Non-pigmented ciliary epithelial cell (primary cell): ENCODE data around the gene ATP10A.

Experiments used
- DNase-seq: peaks from one replicate; pipeline ENCODE4 v3.0.0-alpha.2; 2010; ENCODE audit warnings: low read depth

ATP10A gene, protein sequence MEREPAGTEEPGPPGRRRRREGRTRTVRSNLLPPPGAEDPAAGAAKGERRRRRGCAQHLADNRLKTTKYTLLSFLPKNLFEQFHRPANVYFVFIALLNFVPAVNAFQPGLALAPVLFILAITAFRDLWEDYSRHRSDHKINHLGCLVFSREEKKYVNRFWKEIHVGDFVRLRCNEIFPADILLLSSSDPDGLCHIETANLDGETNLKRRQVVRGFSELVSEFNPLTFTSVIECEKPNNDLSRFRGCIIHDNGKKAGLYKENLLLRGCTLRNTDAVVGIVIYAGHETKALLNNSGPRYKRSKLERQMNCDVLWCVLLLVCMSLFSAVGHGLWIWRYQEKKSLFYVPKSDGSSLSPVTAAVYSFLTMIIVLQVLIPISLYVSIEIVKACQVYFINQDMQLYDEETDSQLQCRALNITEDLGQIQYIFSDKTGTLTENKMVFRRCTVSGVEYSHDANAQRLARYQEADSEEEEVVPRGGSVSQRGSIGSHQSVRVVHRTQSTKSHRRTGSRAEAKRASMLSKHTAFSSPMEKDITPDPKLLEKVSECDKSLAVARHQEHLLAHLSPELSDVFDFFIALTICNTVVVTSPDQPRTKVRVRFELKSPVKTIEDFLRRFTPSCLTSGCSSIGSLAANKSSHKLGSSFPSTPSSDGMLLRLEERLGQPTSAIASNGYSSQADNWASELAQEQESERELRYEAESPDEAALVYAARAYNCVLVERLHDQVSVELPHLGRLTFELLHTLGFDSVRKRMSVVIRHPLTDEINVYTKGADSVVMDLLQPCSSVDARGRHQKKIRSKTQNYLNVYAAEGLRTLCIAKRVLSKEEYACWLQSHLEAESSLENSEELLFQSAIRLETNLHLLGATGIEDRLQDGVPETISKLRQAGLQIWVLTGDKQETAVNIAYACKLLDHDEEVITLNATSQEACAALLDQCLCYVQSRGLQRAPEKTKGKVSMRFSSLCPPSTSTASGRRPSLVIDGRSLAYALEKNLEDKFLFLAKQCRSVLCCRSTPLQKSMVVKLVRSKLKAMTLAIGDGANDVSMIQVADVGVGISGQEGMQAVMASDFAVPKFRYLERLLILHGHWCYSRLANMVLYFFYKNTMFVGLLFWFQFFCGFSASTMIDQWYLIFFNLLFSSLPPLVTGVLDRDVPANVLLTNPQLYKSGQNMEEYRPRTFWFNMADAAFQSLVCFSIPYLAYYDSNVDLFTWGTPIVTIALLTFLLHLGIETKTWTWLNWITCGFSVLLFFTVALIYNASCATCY (N-terminal part only)

DNA sequence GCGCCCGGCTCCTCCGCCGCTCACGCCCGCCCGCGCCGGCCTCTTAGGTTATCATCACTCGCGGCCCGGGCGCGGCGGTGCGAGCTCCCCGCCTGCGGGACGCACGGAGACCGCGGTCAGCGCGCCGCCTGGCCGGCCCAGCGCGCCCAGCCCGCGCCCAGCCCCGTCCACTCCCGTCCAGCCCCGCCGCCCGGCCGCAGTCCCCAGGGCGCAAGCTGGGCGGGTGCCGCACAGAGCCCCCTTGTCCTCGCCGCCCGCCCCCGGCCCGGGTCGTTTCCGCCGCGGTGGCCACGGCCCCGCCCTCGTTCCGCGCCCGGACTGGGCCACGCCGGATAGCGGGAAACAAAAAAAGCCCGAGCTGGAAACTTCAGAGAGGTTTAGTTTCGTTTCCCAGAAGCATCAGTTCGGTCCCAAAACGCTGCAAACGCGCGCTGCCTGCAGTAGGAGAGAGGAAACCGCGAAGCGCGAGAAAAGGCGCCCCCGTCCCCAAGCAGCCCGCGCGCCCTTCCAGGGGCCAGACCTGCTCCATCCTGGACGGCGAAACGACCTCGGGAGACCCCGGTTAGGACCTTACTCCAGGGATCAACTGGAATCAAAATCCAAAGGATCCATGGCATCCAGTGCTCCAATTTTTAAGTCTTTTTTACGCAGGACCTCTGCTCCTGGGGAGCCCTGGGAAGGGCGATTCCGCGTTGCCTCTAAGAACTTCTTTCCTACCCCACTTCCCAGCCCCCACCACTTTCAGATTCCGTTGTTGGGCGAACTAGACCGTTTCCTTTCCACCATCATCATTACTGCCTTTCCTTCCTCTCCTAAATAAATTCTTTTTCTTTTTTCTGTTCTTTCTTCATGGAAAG is at the start of gene ATP10A:
Gene ATP10A, minus strand, starts transcription at position 217 of the 857 bp plus-strand sequence. CDS start 231 bp downstream, outside the sequence.
- DNase-seq: no peak

DNA sequence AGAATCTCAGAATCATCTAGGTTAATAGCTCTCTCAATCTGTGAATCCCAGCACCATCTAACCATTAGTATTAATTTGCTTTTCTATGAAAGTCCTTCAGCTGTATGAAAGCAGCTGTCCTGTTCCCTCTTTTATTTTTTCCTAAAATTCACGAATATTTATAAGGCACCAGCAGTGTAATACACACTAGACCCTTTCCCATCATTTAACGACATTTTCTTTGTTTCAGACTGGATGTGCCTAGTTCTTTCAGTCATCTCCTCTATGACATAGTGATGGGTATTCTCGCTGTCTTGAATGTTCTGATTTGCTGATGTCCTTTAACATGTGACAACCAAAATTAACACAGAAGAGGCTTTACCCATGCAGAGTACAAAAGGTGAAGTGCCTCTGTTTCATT is 48.9 kb upstream of the ATP10A start:
- DNase-seq: no peak

DNA sequence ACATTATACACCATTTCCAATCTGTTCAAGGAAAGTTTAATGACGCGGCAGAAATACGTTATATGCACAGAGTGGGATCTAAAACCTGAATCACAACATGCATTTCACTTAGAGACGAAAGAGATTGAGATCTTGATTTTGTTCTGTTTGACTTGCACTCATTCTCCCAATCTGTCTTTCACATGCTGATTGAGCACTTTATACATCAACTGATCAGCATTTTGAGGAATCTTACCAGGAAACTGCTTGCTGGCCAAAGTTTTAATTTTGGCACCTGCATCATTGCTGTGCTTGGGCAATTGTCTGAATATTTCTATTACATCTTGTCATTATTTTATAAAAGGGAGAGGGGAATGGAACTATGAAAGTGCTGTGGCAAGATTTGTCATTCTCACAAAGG is 47.7 kb upstream of the ATP10A start:
- DNase-seq: no peak

DNA sequence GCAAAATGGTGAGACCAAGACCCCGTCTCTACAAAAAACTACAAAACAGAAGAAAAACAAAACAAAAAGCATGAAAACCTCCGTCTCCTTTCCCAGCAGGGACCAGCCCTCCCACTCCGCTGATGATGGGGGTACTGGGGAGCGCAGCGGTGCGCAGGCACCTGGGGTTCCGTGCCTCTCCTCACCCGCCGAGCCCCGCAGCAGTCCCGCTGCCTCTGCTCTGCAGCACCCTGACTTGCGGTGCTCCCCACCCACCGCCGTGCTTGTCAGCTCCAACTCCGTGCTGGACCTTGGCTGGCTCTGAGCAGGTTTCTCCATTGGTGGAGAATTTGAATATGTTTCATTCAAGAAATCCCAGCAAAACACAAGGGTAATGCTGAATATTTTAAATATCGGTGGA is 46.7 kb upstream of the ATP10A start:
- DNase-seq: no peak

DNA sequence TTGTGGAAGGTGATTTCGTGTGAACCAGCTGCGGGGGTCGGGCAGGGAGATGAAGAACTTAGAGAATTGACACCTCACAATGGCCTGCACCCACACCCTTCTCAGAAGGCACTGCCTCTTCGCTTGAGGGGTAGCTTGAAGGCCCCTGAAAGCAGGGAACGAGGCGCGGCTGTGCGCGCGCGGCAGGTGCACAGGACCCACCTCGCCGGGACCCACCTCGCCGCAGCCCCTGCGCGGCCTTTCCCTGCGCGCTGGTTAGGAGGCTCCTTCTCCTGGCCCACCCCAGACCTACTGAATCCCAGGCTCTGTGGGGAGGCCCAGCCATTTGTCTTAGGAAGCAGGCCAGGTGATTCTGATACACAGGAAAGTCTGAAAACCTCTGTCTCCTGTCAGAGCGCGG is 46.2 kb upstream of the ATP10A start:
- no peak for DNase-seq

DNA sequence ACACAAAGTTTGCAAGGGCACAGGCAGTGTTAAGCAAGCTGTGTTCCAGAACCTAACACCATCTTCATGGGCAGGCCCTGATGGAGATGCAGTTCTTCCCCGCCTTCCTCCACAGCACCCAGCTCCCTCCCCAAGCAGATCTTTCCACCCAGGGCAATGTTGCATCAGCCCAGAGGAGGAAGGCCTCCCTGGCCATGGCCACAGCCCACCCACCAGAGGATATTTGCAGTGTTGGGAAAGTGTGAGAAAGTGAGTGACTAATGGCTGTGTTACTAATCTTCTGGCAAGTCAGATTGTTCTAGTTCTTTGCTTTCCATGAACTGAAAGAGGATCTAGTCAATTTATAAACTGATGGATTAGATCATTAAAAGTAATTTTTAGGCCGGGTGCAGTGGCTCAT is 42.0 kb upstream of the ATP10A start:
- peak; percentile 17 for DNase-seq

DNA sequence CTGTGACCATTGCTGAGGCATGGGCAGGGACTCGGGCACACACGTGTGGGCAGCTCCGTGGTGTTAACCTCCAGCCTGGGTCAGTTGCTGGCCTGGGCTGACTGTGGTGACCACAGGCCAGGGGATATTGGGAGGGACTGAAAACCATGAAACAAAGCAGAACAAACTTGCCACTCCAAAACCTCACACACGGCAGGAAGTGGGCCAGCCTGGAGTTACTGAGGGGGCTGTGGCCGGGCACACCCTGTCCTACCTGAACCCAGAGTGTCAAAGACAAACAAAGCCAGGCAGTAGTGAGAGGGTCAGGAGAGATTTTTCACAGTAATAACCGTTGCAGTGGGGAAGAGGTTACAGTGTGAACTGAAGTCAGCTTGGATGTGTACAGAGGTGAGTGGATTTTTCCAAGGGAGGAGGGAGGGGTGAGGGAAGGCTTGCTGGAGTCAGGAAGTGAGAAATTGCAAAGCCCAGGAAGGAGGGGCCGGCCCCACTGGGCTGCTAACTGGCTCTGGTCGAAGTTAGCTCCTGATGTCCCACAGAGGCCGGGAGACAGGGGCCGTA is 40.0 kb upstream of the ATP10A start:
- no peak for DNase-seq

DNA sequence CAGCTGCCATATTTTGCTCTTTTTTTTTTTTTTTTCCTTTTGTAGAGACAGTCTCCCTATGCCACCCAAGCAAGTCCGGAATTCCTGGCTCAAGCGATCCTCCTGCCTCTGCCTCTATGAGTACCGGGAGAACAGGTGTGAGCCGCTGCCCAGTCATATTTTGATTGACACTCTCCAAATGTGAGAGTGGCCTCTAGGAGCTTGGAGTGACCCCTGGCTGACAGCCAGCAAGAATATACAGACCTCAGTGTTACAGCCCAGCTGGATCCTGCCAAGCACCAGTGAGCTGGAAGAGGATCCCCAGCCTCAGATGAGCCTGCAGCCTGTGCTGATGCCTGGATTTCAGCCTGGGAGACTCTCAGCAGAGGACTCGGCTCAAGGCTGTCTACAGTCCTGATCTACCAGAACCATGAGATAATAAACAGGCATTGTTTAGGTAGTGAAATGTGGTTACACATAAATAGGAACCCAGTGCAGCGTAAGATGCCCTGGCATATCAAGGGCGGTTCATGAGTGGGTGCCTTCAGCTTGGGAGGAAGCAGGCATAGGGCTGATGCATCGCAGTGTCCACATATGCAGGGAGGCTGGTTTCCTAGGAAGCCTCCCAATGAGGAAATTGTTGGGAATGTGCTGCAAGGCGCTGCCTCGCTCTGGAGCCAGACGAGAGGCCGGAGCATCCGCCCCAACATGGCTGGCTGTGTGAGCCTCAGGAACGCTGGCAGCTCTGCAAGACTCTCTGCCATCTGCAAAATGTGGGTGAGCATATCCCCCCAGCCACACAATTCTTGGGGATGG is 38.9 kb upstream of the ATP10A start:
- DNase-seq: no peak

DNA sequence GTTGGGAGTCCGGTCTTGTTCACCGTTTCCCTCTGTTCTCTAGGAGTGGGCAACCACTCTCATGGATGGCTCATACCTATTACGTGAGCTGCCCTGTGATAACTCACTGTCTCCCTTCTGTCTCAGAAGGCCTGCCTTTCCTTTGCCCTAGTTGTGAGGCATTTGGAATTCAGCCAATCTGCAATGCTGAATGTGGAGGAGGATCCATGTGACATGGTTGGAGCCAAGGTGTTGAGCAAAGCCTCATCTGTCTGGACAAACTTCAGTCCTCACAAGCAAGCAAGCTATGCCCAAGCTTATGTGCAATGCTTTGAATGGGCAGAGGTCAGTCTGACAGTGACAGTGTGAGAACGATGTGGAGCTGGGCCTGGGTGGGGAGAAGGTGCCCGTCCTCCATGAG is 37.8 kb upstream of the ATP10A start:
- DNase-seq: no peak

DNA sequence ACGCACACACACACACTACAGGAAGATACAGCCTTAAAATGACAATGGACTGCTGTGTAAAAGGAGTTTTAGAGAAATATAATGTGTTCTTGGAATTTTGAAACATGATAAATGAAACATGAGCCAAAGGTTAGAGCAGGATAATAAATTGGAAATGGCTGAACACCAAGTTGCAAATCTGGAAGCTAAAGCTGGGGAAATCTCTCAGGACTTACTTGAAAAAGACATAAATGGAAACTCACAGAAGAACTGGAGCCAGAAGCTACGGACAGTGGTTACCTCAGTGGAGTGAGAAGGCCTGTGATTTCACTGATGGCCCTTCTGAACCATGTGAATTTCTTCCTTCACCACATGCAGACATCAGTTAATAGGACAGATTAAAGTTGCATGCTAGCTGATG is 37.3 kb upstream of the ATP10A start:
- DNase-seq: no peak

DNA sequence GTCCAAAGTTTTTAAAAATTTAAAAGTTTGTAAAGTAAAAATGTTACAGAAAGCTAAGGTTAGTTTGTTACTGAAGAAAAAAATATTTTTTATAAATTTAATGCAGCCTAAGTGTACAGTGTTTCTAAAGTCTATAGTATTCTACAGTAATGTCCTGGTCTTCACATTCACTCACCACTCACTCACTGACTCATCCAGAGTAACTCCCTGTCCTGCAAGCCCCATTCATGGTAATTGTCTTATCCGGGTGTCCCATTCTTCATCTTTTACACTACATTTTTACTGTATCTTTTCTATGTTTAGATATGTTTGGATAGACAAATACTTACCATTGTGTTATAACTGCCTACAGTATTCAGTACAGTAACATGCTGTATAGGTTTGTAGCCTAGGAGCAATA is 36.7 kb upstream of the ATP10A start:
- DNase-seq: no peak

DNA sequence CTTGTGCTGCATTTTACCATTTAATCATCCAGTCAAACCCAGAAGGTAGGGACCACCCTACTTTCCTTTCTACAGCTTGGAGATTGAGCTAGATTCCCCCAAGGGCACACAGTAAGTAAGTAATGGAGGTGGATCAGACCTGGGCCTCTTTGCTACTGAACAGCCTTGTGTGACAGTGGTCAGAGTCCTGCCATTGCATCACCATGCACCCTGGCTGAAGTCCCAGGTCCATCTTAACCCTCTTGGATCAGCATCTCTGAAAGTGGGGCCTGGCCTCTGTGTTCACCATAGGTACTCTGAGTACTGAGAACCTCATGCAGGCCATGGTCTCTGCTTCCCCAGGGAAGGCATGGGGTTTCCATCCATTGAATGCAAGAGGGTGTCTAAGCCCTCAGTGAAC is 34.5 kb upstream of the ATP10A start:
- DNase-seq: no peak

DNA sequence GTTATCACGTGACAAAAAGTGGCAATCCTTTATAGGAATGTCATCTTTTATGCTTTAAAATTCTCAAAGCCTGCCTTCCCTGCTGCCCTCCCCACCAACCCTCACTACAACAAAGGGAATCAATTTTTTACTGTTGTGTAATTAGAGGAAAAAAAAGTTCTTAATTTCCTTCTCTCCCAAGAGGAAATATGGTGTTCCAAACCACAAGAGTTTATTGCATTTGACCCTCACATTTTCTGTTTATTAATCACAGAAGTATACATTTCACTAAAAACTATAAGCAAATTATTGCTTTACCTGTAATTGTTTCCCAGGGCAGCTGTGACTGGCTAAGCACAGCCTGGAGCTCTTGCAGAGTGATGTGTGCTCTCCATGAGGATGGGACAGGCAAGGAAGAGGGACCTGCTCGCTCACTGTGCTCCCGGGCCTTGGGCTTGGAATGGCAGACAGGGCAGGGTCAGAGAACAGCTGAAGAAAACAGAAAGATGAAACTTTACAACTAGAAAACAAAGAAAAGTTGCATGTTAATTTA is 31.3 kb upstream of the ATP10A start:
- no peak for DNase-seq

DNA sequence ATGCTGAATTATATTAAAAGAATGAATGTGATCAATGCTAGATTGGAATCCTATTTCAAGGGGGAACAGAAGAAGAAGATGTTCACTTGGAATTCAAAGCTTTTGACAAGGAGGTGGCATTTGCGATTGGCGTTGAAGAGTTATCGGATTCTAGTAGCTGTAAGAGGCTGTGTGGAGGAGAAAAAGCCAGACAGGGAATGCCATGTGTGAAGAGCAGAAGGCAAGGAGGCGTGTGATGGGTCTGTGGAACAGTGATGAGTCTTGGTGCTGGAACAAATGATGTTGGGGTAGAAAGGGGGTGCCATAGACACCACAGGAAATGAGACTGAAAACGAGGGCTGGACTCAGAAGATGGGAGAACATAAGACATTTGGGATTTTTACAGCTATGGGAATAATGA is 30.5 kb upstream of the ATP10A start:
- no peak for DNase-seq

DNA sequence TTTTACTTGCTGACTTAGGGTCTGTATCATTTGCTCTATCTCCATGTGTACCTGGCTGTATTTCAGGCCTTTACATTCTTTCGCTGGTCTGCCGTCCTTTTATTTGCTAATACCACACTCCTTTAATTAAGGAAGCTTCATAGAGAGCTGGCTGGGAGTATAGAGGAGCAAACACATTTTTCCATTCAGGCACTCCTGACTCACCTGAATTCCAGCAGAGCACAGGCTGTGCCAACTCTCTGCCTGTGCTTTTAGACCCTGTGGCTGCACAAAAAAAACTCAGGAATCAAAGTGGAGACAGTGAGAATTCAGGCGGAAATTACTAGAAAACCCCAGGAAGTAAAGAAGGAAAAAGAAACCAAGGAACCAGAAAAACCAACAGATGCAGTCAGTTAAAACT is 29.0 kb upstream of the ATP10A start:
- no peak for DNase-seq

DNA sequence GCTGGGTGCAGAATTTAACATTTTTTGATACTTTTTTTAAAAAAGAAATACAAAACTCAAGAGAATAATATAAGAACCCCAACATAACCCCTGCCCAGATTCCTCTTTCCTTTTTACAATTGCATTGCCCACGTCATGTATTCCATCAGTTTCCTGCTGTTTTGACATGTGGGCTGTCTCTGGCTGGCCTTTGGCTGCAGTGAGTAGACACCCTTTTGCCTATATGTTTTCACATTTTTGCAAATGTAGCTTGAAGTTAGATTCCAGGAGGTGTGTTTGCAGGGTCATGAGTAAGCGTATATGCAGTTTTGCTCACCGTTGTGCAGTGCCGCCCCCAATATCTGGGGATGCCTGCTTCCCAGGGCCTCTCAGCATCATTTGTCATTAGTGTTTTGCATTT is 28.0 kb upstream of the ATP10A start:
- no peak for DNase-seq

DNA sequence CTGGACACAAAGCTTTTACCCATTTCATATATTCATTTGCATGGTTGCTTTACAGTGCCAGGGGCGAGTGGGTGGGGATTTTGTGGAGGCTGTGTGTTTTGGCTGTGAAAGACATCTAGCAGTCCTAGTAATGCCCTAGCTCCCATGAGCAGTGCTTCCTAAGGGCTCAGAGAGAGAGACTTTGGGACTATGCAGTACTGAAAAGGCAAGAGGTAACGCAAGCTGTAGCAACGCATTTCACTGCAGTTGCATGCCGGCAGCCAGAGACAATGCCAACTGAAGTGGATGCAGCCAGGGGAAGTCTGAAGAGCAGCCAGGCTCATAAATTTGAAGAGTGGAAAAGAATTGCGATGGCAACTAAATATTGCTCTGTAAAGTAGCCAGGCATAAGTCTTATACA is 27.4 kb upstream of the ATP10A start:
- no peak for DNase-seq

DNA sequence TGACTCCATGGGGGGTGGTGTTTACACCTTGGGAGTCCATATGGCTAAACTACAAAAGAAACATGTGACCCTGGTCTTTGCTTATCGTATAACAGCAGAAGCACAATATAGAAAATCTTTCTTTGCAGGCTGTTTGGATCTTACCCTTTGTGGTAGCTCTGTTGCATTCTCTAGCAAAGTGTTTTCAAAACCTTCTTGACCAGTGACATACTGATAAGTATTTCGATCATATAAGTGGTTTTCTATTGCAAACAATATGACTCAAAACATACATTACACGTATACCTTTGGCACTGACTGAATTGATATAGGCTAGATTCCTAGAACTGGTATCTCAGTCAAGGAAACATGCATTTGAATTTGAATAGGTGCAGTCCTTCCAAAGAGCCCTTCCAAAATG is 24.7 kb upstream of the ATP10A start:
- DNase-seq: no peak

DNA sequence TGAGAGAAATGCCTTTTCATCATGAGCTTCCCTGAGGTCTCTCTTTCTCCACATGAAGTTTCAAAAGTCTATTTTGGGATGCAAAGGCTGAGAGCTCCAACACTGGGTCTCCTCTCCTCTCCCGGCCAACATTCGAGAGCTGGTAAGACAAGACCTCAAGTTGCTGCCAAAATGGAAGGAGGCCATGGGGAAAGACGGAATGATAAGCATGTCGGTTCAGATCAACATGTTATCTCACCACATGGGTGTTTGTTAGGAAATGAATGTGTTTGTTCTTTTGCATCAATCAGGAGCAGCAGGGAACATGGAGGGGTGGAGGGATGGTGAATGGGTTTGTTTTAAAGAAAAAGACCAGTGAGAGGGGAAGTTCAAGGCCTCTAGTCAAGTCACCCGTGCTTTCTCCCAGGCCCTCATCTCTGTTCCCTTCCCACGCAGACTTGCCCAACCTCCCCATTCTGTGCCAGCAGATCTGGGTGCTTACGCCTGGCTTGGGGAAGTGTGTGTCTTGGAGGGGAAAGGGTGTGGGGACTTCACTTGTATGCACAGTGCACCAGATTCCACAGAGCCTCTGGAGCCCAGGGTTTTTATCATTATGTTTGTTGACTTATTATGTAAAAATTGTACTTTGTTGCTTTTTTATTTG is 23.5 kb upstream of the ATP10A start:
- no peak for DNase-seq

DNA sequence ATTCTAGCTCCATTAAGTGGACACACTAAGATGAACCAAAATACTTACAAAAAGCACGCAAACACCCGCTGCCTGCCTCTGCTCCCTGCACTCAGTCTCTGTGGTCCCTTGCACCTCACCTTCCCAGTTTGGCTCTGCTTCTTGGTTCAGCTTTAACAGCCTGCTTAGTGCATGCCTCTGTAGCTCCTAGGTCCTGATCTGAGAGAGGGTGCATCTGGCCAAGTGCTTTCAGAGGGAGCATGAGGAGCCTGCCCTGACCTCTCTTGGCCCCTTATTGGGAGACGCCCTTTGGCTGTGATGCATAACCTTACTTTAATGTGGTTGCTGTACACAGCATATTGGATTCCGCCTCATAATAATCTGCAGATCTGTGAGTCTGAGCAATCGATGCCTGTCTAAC is 21.2 kb upstream of the ATP10A start:
- no peak for DNase-seq
